IPS DF 4.7 (cell line): Measurements from ENCODE around the gene ABHD12B.
"Not testable (repeated sequence)": the region's sequence is repeated elsewhere in the genome, so short reads cannot be mapped to it uniquely, and the experiment has no call there.

ENCODE experiments used
- DNase-seq: peaks from one replicate; pipeline ENCODE4 v3.0.0-alpha.2; 2013; ENCODE audit warnings: low spot score; ENCODE audit errors: extremely low read depth

The ABHD12B gene

DNA sequence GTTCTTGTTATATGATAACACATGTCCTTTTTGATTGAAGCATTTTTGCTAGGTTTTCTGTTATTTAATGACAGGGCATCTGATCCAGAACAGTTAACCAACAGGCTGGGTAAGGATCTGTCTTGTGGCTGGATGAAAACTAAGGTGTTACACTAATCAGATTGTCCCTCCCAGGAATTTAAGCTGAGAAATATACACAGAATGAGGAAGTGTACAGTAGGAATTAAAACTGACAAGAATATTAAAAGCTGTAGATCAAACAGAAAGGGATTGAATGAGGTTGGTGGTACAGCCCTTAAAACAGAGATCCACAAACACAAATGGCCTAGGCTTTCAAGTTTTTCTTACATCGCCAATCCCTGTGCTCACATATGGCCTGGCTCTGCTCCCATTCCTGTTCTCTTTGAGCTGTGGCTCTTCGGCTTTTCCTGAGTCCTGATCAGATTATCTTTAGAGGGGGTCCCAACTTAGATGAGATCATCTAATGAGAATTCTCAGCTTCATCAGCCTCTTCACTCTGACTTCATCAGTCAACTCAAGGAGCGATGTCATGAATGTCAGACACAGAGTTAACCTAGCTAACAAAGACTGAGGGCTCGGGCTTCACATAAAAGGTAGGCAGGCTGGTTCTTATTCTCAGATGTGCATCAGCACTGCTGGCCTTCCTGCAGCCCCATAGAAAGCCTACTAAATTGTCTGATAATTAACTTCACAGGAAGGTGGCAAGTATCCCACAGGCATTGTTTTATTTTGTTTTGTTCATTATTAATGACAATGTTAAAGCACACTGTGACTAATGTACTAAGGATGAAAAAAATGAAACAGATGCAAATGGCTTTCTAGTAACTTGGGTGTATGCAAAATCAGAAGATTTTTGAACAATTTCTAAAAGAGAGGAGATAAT is 61.0 kb downstream of the ABHD12B start:
- no peak for DNase-seq

DNA sequence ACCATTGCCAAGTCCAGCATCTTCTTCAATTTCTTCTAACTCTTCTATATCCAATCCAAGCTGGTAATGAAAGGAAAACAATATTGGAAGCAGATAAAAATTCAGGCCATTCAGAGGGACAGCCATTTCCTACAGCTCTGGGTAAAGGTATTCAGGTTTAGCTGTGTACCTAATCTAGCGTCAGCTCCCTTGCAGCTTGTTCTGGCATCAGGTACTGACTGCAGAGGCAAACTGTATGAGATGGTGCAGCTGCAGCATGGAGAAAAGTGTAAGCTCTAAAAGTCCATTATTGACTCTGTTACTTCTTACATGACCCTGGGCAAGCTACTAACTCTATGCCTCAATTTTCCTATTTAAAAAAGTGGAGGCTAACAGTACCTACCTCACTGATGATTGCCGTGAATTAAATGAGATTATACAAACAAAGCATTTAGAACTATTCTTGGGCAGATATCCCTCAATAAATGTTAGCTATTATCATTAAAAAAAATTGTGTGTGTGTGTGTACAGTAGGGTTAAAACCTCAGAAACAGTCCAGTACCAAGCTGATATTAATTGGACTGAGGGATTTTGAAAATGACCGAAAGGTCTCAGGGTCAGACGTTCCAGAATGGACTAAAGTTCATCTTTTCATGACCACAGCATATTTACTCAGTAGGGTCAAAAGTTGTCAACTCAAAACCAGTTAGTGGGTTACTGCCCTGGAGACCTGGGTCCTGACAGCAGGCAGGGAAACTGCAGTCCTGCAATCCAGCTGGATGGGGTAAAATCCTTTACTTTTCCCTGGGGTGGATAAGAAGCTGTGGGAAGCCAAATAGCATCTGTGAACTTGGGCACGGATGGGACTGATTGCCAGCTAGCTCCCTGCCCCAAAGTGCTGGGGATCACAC is 63.5 kb downstream of the ABHD12B start:
- DNase-seq, result no peak

DNA sequence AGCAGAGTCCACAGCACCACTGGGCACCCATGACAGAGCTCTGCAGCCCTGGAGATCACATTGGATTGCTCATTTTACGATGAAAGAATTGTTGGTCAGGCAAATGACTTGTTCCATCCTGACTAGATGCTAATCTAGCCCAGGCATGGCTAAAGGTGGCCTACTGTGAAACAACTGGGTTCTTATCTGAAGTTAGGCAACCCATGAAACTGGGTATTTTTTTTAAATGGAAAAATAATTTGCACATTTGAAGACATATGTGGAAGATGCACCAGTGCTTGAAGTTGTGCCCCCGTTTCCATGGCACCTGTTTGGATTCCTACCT is 64.1 kb downstream of the ABHD12B start:
- DNase-seq, result no peak

DNA sequence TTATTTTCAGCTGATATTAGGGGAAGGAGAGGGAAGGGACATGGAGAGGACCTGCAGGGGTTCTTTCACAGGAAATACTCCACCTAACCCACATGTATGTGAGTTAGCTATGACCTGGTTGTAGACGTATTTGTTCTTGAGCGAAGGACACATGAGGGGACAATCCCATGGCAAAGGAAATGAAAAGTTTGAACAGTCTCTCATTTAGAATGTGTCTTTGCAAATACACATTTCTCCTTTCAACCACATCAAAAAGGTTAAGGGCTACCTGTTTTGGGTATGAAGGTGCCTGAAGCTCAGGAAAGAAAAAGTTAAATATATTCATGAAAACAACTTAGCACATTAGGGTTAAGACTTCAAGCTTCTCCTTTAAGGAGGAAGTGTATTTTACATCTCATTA is 65.0 kb downstream of the ABHD12B start:
- no peak for DNase-seq

DNA sequence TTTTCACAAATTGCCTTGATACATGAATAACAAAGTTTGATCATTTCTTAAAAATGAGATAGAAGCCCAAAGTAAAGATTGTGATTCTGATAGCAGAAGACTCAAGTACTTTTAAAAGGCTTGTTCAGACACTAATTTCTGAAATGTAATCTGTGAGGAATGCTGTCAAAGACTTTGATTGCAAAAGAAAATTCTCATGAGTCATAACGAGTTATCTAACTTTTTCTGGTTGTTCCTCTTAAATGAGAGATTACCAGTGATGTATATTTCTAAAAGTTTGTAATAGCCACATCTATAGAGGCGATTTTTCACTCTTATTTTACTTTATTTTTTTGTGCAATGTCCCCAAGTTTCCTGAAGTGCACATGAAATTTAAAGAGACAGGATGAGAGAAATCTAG is 65.5 kb downstream of the ABHD12B start:
- no peak for DNase-seq

DNA sequence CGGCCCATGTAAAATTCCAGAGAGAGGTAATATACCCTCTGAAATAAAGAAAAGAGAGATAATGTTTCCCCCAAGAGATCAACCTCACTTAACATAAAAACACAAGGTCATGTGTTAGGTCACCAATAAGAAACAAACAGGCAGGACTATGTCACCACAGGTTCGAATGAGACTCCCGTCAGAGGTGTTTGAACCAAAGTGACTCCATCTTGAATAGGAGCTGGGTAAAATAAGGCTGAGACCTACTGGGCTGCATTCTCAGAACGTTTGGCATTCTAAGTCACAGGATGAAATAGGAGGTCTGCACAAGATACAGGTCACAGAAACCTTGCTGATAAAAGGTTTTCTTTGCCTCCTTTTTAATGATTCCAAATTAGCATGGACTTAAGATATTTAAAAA is 65.9 kb downstream of the ABHD12B start:
- DNase-seq, result no peak

DNA sequence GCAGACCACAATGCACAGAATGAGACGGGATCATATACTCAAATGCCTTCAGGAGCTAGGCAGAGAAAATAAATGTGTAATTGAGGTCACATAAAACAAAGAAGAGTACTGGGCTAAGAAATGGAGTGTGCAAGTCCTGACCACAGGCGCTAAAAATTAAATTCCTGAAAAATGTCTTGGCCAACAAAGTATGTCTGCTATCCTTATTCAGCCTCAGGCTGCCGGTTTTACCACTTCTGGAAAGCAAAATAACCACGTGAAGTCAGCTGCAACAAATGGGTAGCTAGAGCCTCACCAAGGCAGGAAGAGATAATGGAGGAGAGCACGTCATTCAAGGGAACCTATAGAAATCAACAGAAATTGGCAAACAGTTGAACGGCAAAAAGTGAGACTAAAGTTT is 69.3 kb downstream of the ABHD12B start:
- DNase-seq, result no peak

DNA sequence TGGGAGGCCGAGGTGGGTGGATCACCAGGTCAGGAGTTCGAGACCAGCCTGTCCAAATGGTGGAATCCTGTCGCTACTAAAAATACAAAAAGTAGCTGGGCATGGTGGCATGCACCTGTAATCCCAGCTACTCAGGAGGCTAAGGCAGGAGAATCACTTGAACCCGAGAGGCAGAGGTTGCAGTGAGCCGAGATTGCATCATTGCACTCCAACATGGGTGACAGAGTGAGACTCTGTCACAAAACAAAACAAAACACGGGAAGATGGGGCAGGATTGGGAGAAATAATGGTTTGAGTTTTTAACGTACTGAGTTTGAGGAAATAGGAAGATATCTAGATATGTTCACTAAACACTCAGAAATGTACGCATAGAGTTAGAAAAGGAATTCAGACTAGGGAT is 69.8 kb downstream of the ABHD12B start:
- not testable (repeated sequence) for DNase-seq

DNA sequence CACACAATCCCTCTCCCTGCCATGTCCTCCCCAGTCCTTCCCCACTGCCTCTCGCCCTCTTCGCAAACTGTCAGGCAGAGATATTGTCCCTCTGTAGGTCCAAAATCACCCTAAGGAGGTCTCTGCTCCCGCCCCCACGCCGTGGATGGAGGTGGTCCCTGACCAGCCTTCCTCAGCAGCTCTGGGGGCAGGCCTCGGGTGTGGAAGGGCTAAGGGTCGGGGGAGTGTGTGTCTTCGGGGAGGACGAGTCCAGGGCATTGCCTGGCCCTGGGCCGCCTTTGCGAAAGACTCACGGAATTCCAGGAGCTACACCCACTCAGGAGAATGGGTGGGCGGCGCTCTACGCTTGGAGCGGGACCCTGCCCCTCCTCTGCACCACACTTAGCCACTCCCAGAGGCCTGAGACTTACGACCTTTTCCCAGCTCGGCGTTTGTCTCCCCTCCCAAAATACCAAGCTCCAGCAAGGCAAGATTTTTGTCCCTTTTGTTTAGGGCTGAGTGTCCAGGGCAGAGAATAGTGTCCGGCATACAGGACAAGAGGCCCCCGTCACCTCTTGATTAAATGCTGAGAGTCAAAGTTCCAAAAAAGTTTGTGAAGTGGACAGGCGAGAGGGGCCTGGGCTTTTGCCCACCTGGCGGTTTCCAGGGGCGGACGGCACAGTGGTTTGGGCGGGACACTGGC is 71.5 kb downstream of the ABHD12B start:
- DNase-seq, result no peak

DNA sequence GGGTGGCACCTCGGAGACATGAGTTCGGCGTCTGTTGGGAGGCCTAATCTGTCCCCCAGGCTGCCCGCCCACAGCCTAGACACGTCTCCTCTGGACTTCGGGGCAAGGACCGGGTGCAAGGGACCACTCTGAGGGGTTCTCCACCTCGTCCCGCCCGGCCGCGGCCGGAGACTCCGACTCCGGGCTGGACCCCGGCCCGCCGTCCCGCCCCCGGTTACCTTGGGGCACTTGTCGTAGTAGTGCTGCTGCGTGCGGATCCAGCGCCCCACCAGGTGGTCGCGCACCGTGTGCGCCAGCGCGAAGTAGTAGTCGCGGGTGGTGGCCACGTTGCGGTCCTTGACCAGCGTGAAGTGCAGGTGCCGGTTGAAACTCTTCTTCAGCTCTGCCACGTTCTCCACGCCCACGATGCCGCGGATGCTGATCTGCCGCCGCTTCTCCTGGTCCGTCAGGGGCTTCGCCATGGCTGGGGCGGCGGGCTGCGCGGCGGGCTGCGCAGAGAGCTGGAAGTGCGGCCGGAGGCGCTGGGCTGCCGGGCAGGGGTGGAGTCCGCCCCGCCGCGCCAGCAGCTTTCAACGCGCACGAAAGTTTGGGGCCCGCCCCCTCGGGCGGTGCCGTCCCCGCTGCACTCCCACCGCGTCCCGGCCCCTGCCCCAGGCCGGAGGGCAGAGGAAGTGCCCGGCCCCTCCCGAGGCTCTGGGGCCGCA is 72.2 kb downstream of the ABHD12B start, which contains the start of gene PYGL:
Gene PYGL, minus strand, starts transcription at position 541 of the 704 bp plus-strand sequence. Its CDS starts 80 bp downstream, at position 461.
- no peak for DNase-seq

DNA sequence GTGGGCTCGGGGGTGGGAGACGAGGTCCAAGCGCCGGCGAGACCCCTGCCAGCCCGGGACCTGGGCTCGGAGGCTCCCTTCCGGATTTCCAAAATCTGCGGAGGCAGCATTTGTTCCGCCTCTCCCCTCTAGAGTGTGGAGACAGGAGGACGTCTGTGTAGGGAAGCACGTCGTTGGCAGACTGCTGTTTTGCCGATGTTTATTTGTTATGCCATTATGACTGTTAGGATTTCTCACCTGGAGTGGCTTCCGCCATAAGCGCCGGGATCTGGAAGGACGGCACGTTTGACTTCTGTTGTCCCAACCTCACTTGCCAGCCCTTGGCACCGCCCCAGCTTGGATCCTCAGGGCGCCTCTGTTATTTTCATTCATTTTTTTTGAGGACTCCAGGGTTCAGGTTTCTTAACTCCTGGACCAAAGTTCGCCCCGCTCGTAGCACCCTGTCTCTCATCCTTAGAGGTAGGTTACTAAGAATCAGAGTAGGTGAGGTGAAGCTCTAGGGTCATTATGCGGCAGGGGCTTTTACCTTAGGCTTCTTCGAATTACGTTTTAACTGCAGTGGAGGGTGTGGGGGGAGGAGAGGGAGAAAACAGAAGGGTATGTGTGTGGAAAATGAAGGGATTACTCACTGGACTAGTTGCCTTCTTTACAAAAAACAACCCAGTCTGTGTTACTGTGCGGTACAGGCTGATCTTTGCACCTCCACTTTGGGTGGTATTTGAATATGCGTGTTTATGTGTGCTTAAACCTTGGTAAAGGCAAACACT is 73.0 kb downstream of the ABHD12B start:
- DNase-seq, result no peak

DNA sequence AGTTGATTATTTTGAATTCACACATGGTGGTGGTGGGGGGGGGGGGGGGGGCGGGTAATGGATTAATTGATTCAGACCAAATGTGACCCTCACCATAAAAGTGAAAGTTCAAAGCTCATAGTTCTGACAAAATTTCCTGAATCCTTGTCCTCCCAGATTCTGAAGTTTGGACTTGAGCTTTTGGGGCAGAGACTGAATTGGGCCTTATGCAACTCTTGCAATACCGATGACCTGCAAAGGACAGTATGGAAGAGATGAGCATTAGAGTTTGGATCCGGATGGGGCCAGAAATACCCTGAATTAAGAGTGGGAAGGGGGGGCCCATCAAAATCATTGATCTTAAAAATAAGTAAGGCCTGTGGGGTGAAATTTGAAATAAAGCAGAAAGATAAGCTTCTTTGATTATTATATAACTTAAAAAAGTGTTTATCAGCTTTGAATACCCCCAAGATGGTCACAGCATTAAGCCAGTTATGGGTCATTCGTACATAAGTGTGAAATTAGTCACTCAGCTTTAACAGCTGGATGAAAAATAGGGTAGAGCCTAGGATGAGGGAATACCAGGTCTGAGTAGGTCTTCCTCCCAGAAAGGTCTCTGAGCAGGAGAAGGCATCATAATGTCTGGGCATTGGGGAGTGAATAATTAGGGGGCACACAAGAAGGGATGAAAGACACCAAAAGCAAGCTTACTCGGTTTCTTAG is 74.5 kb downstream of the ABHD12B start:
- DNase-seq, result no peak

DNA sequence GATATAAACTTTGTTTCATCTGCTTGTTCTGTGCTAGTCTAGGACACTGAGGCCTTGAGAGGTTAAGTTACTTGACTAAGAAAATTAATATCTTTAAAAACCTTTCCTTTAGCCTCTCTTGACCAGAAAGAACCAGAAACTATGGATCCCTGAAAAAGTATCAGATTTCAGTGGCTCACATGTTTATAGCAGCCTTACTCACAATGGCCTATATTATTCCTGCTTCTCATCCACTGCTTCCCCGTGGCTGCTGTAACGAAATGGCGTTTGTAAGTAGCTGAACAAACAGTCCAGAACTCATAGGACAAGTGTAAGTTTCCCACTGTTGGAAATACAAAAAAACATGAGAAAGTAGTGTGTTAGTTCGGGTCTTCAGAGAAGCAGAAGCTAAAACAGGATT is 75.6 kb downstream of the ABHD12B start:
- no peak for DNase-seq

DNA sequence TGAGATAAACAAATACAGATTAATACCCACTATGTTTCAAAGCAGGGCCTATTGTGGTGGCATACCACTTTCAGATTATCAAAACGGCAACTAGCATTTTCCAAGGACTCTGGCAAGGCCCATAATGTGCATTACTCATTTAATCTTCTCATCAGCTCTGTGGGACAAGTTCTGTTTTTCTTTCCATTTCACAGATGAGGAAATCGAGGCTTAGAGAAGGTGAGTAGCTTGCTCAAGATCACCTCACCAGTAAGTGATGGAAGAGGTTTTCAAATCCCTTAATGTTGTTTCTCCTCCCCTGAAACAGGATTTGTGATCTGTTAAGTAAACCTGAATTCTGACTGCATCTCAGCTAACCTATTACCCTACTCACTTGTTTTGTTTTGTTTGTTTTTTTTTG is 76.4 kb downstream of the ABHD12B start:
- no peak for DNase-seq

DNA sequence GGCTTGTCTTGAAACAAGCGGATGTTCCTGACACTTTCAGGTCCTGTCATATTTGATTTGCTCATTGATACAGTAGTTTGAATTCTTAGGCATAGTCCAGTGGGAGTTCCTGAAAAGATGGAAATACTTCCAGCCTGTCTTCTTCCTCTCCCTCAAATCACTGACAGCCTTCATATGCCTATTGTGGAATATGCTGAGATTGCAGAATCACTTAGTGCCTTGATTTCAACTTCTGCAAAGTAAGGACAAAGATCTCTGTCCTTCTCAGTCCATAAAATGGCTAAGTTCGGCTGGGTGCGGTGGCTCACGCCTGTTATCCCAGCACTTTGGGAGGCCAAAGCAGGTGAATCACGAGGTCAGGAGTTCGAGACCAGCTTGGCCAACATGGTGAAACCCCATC is 79.2 kb downstream of the ABHD12B start:
- no peak for DNase-seq

DNA sequence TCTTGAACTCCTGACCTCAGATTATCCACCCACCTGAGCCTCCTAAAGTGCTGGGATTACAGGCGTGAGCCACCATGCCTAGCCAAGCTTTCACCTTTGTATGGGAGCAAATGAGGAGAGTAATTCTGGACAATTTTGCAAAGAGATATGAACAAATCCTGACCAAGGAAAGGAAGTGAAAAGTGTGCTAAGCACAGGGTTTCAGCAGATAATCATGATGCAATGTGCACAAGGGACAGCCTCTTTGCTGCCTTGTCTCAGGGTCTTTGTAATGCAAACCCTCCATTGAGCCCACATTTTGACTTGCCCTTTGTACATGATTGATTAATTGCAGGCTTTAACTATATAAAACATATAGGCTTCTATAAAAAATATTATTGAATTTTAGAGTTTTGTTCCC is 81.6 kb downstream of the ABHD12B start:
- no peak for DNase-seq
